Erythroblast (primary cell): ENCODE results near the gene NQO2.
"Not testable (repeated sequence)": the region's sequence is repeated elsewhere in the genome, so short reads cannot be mapped to it uniquely, and the experiment has no call there.

ENCODE experiments used
- DNase-seq, 2 experiments: peaks; one replicate each; lab custom pipeline; 2025; lab: John Stamatoyannopoulos, UW
- GATA1 ChIP-seq: IDR thresholded peaks from 2 replicates; pipeline ENCODE4 v1.6.1; 2011; ENCODE audit warnings: low read depth, mild to moderate bottlenecking, control low read depth, low read length, moderate library complexity
- POLR2A ChIP-seq: IDR thresholded peaks from 2 replicates; pipeline ENCODE4 v1.6.1; 2011; ENCODE audit warnings: mild to moderate bottlenecking, low read length

NQO2 gene

GRCh38 chr6:3005077-3005476, 5.4 kb downstream of the NQO2 start:
- TF ChIP-seq GATA1 (no peak), POLR2A (no peak)

DNA sequence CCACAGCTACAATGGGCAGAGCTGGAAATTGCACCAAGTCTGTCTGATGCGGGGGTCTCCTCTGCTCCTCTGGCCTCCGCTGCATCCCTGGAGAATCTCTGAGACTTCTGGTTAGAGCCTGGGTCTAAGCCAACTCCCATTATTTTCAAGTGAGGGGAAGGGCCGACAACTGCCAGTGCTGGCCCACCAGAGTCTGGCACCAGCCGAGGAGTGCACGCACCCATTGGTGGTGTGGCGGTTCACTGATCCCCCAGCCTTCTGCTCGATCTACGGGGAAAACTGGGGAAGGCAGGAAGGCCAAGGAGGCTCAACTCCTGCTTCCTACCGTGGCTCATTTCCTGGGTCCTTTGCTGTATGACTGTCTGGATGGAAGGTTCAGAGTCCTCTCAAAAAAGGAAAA, 6.2 kb downstream of the NQO2 start:
- no peak for TF ChIP-seq POLR2A
- DNase-seq: no peak

More at GRCh38 chr6:3005077-3005476, 5.4 kb downstream of the NQO2 start:
- no peak for DNase-seq

DNA sequence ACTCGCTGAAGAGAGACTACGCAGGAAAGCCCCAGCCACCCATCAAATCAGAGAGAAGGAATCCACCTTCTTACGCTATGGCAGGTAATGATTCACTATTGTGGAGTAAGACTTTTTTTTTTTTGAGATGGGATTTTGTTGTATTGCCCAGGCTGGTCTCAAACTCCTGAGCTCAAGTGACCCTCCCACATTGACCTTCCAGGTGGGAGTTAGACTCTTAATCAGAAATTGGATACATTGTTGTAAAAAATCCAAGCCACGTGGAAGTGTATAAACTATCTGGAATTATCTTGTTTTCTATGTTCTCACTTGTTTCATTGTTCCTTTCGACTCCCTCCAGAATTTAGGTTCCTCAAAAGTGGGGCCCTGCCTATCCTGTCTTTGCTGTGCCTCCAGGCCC, 6.8 kb downstream of the NQO2 start:
- TF ChIP-seq GATA1: no peak
- TF ChIP-seq POLR2A: no peak
- DNase-seq: no peak

DNA sequence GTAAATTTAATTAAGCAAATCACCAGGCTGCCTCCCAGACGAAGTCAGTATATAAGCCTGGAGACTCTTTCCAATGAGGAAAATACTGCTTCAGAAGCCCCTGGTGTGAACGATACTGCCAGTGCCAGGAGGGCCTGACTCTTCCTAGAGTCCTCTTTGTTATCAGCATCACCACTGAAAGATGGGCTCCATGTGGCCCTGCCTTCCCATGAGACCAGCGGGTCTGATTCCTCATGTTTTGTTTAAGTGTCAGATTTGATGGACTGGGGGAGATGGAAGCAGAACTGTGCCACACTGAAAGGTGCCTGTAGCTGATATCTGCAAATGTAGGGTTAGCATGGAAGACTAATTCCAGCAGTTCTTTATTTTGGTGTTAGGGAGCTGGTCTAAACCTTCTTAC, 7.9 kb downstream of the NQO2 start:
- TF ChIP-seq GATA1 (no peak), POLR2A (no peak)
- no peak for DNase-seq

GRCh38 chr6:3008712-3009265, 9.1 kb downstream of the NQO2 start:
- not testable (repeated sequence) for DNase-seq

DNA sequence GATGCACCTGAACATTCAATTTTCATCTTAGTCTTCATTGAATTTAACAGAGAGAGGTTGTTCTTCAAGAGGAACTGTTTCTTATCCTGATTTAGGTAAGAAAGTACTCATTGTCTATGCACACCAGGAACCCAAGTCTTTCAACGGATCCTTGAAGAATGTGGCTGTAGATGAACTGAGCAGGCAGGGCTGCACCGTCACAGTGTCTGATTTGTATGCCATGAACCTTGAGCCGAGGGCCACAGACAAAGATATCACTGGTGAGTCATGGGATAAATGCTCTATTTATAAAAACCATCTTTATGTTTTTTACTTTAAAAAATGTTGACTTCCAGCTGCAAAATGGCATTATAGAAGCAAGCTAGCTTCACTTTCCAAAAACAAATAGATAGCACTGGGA, 10.2 kb downstream of the NQO2 start:
- TF ChIP-seq GATA1 (no peak), POLR2A (no peak)
- no peak for DNase-seq

DNA sequence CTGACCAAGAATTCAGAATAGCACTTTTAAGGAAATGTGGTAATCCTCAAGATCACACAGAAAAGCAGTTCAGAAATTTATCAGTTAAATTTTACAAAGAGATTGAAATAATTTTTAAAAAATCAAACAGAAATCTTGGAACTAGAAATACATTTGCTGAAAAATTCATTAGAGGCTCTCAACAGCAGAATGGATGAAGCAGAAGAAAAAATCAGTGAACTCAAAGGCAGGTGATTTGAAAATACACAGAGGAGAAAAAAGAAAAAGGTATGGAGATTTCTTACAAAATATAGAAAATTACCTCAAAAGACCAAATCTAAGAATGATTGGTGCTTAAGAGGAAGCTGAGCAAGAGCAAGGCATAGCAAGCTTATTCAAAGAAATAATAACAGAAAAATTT, 11.5 kb downstream of the NQO2 start:
- TF ChIP-seq POLR2A (no peak), GATA1 (no peak)
- no peak for DNase-seq

GRCh38 chr6:3011592-3011991, 11.9 kb downstream of the NQO2 start:
- no peak for TF ChIP-seq POLR2A
- no peak for TF ChIP-seq GATA1
- peak; percentile 37 to 44 for DNase-seq

- DNase-seq: no peak
- no peak for TF ChIP-seq POLR2A
Measured at GRCh38 chr6:3013486-3013885, 13.8 kb downstream of the NQO2 start.

DNA sequence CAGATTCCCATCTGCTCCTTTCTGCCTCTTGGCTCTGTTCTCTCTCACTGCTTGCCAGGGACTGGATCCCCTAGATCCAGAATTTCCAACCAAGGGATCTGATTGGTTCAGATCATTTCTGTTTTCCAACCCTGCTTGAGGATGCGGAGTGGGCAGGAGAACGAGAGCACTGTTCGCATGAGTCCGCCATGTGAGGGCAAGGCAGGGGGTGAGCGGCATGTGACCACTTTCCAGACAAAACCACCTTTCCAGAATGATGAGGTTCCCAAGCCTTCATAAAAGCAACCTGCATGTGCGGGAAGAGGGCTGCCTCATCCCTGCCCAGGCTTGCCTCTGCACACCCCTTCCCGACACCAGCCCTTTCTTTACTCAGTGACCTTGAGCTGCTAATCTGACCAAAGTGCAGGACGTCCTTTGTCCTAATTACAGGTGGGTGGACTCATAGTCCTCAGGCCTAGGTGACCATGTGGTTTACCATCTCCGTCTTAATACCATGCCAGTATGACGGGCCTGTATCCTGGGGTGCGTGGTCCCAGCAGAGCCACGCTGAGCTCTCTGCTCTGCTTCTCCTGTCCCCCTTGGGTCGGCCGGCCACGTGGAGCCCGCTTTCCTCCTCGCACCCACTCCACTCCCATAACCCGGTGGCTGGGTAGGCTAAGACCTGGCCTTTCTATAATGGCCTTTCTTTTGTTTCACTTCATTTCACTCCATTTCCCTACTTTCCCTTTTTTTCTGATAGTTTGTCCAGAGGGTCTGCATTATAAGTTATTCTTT, 14.4 kb downstream of the NQO2 start:
- no peak for DNase-seq
- TF ChIP-seq POLR2A (no peak), GATA1 (no peak)

GRCh38 chr6:3014675-3015066, 15.0 kb downstream of the NQO2 start:
- no peak for DNase-seq
- no peak for TF ChIP-seq GATA1
- no peak for TF ChIP-seq POLR2A

GRCh38 chr6:3015144-3015543, 15.4 kb downstream of the NQO2 start:
- no peak for DNase-seq
- TF ChIP-seq GATA1 (no peak), POLR2A (no peak)

DNA sequence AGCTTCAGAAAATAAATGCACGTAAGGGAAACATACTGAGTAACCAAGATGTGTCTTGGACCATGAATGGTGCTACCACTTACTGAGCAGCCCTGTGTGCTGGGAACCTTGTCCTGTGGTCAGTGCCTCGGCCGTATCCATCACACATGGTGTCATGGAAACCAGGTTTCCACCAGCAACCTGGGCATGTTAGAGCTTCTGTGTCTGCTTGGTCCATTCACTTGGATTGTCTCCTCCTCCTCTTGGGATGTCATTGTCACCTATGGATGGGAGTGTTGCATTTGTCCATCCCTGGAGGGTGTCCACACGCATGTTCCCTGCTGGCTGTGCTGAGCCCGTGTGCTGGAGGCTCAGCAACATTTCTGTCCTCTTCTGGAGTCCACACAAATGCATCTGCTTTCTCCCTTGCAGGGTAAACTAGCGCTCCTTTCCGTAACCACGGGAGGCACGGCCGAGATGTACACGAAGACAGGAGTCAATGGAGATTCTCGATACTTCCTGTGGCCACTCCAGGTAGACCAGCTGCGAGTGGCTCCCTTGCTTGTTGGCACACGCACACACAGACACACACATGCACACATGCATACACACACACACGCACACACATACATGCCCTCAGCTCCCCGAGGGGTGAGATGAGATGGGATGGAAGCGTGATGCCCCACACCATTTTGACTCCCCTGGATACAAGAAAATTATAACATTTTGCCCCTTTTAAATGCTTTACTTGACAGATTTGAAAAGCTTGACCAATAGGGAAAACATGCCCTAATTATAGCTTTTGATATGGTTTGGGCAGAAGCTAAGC, 17.0 kb downstream of the NQO2 start:
- no peak for DNase-seq
- TF ChIP-seq GATA1: no peak

- TF ChIP-seq GATA1 (no peak), POLR2A (no peak)
- no peak for DNase-seq
Measured at GRCh38 chr6:3017304-3017703, 17.6 kb downstream of the NQO2 start.
